Measurements from ENCODE around the gene CLCNKA. TPM values are rescaled to one million over a fixed set of nuclear protein-coding genes. Genes with fewer than 3 reads are reported as not detected.
A peak's percentile ranks its signal among the peaks of the same experiment; 100 is the strongest.

The CLCNKA gene
- total and polyA plus RNA-seq, 9 donors, result 0.08 to 2.4 (median 1.0) TPM; not detected in 1

GRCh38 chr1:16009030-16009460 lies 12.8 kb upstream of the CLCNKA start:
- 0 to 2% (median 1%) methylated on average over 4 of the region's 4 CpGs for WGBS, 3 donors
- intact Hi-C loops (cut with DNase I), result loop anchor here (1.0 to 2.0 kb wide), 3 partner anchors 23 to 48 kb away; no protein-coding TSS in a partner anchor
- H3K4me3 ChIP-seq, result no peak overlapping the region
- H3K27me3 ChIP-seq, result no peaks in the 10 kb centered on the region
- no peaks in the 10 kb centered on the region for H3K36me3 ChIP-seq
- H3K27ac ChIP-seq, result no peak overlapping the region
- DNase-seq, result peak; percentile 82 to 91 (median 89)
- H3K4me1 ChIP-seq (ENCODE audit: insufficient read depth), result peaks cover 7% of the 10 kb centered on the region
- H3K9me3 ChIP-seq, result no peaks in the 10 kb centered on the region
- TF ChIP-seq POLR2A (IDR thresholded peaks at IDR 0.05), result no peak
- TF ChIP-seq EP300 (IDR thresholded peaks at IDR 0.05), result no peak
- TF ChIP-seq CTCF (IDR thresholded peaks at IDR 0.05), result peak; percentile 84 to 98 (median 97)

GRCh38 chr1:16009678-16010077 lies 12.2 kb upstream of the CLCNKA start:
- peak in 3 of 5 donors; percentile 9 to 34 (median 26) for DNase-seq
- no peak overlapping the region for H3K27ac ChIP-seq
- WGBS, 3 donors, result 89 to 92% (median 89%) methylated on average over 11 of the region's 11 CpGs
- H3K9me3 ChIP-seq, result no peaks in the 10 kb centered on the region
- no peak overlapping the region for H3K4me3 ChIP-seq
- TF ChIP-seq CTCF (IDR thresholded peaks at IDR 0.05), result no peak
- no peak for TF ChIP-seq EP300 (IDR thresholded peaks at IDR 0.05)
- TF ChIP-seq POLR2A (IDR thresholded peaks at IDR 0.05), result no peak
- no peaks in the 10 kb centered on the region for H3K27me3 ChIP-seq
- peaks cover 7% of the 10 kb centered on the region for H3K4me1 ChIP-seq (ENCODE audit: insufficient read depth)
- intact Hi-C loops (cut with DNase I), result loop anchor here (1.0 to 5.0 kb wide), 6 partner anchors 23 to 173 kb away; no protein-coding TSS in a partner anchor
- no peaks in the 10 kb centered on the region for H3K36me3 ChIP-seq

GRCh38 chr1:16010837-16011236 lies 11.0 kb upstream of the CLCNKA start:
- H3K9me3 ChIP-seq, result no peaks in the 10 kb centered on the region
- no peaks in the 10 kb centered on the region for H3K36me3 ChIP-seq
- no peak for TF ChIP-seq EP300 (IDR thresholded peaks at IDR 0.05)
- no peak for TF ChIP-seq CTCF (IDR thresholded peaks at IDR 0.05)
- TF ChIP-seq POLR2A (IDR thresholded peaks at IDR 0.05), result no peak
- H3K27me3 ChIP-seq, result no peaks in the 10 kb centered on the region
- 86 to 93% (median 92%) methylated on average over 3 of the region's 3 CpGs for WGBS, 3 donors
- H3K27ac ChIP-seq, result no peak overlapping the region
- intact Hi-C loops (cut with DNase I), result loop anchor here in 2 of 4 donors (2.0 to 5.0 kb wide), 3 partner anchors 41 to 171 kb away; no protein-coding TSS in a partner anchor
- peaks cover 10% of the 10 kb centered on the region for H3K4me1 ChIP-seq (ENCODE audit: insufficient read depth)
- no peak overlapping the region for H3K4me3 ChIP-seq
- DNase-seq, result no peak

- intact Hi-C loops (cut with DNase I), result loop anchor here in 2 of 4 donors (2.0 to 5.0 kb wide), 3 partner anchors 40 to 170 kb away; no protein-coding TSS in a partner anchor
- Histone ChIP-seq H3K27me3 (no peaks in the 10 kb centered on the region), H3K4me1 (ENCODE audit: insufficient read depth) (peaks cover 11% of the 10 kb centered on the region), H3K36me3 (no peaks in the 10 kb centered on the region), H3K9me3 (no peaks in the 10 kb centered on the region), H3K4me3 (no peak overlapping the region), H3K27ac (peak overlapping the region; percentile 94 to 98)
- 87 to 90% (median 89%) methylated on average over 11 of the region's 11 CpGs for WGBS, 3 donors
- DNase-seq, result peak in 2 of 5 donors; percentile 40 to 42
- TF ChIP-seq CTCF (IDR thresholded peaks at IDR 0.05), result no peak
- no peak for TF ChIP-seq EP300 (IDR thresholded peaks at IDR 0.05)
- TF ChIP-seq POLR2A (IDR thresholded peaks at IDR 0.05), result no peak
These were observed 9.8 kb upstream of the CLCNKA start for GRCh38 chr1:16011936-16012589.

Data from ovary (tissue), 9 donors.